ENCODE results near the gene MLF1.

MLF1 gene

GRCh38 chr3:158590223-158590622, 19.2 kb downstream of the MLF1 start:
- Histone ChIP-seq H3K4me3 (ENCODE audit: low read depth, low read length) (no peak overlapping the region), H3K27ac (ENCODE audit: extremely low read depth, low read depth, low read length) (no peak overlapping the region), H3K36me3 (ENCODE audit: control insufficient read depth in 2 of 2, insufficient read depth in 1 of 2, low read length in 2 of 2) (no peaks in the 10 kb centered on the region), H3K9me3 (ENCODE audit: control insufficient read depth, insufficient read depth, low read depth, low read length) (no peaks in the 10 kb centered on the region), H3K4me1 (ENCODE audit: control insufficient read depth, insufficient read depth, low read length) (no peaks in the 10 kb centered on the region)
- CTCF ChIA-PET = interaction anchor here (1.3 kb wide), 1 partner anchor 51 kb away, joined by 5 read pairs; no protein-coding TSS in a partner anchor
- POLR2A ChIA-PET = interaction anchor here (0.6 kb wide), 1 partner anchor 9 kb away, joined by 3 read pairs; no protein-coding TSS in a partner anchor
- TF ChIP-seq SALL2 (tag by site-specific recombination; IDR thresholded peaks at IDR 0.05; ENCODE audit: borderline replicate concordance) = no peak
- TF ChIP-seq ZNF664 (tag by site-specific recombination; IDR thresholded peaks at IDR 0.05) = no peak
- TF ChIP-seq KLF16 (tag by site-specific recombination; IDR thresholded peaks at IDR 0.05) = no peak
- TF ChIP-seq WT1 (tag by site-specific recombination; IDR thresholded peaks at IDR 0.05) = no peak
- no peak for TF ChIP-seq ZNF274 (IDR thresholded peaks at IDR 0.05; ENCODE audit: low read length)
- TF ChIP-seq ZNF274 (tag by site-specific recombination; IDR thresholded peaks at IDR 0.05; ENCODE audit: borderline replicate concordance) = no peak
- no peak for TF ChIP-seq BCL11B (tag by site-specific recombination; IDR thresholded peaks at IDR 0.05; ENCODE audit: low read depth)
- no peak for TF ChIP-seq ZNF701 (tag by site-specific recombination; IDR thresholded peaks at IDR 0.05)
- no peak for TF ChIP-seq GLI2 (tag by site-specific recombination; IDR thresholded peaks at IDR 0.05; ENCODE audit: borderline replicate concordance, low read depth)
- no peak for TF ChIP-seq ZNF394 (tag by site-specific recombination; IDR thresholded peaks at IDR 0.05; ENCODE audit: borderline replicate concordance)
- TF ChIP-seq ZNF792 (tag by site-specific recombination; IDR thresholded peaks at IDR 0.05) = no peak
- TF ChIP-seq ZNF660 (tag by site-specific recombination; IDR thresholded peaks at IDR 0.05) = no peak
- no peak for TF ChIP-seq ZNF248 (tag by site-specific recombination; IDR thresholded peaks at IDR 0.05)
- TF ChIP-seq ZNF221 (tag by site-specific recombination; IDR thresholded peaks at IDR 0.05; ENCODE audit: borderline replicate concordance) = no peak
- TF ChIP-seq SP3 (tag by site-specific recombination; IDR thresholded peaks at IDR 0.05) = no peak
- no peak for TF ChIP-seq ZNF175 (tag by site-specific recombination; IDR thresholded peaks at IDR 0.05)
- no peak for TF ChIP-seq TRIM28 (IDR thresholded peaks at IDR 0.05; ENCODE audit: borderline replicate concordance, low read length)
- TF ChIP-seq ZNF138 (tag by site-specific recombination; IDR thresholded peaks at IDR 0.05; ENCODE audit: borderline replicate concordance) = no peak

GRCh38 chr3:158600787-158601186, 29.8 kb downstream of the MLF1 start:
- peaks cover 0 to 13% of the 10 kb centered on the region in 2 experiments; a peak in 1 of 3 replicates for H3K36me3 ChIP-seq (ENCODE audit: control insufficient read depth in 2 of 2, insufficient read depth in 1 of 2, low read length in 2 of 2)
- POLR2A ChIA-PET = no interaction called here
- H3K4me3 ChIP-seq (ENCODE audit: low read depth, low read length) = no peak overlapping the region
- H3K9me3 ChIP-seq (ENCODE audit: control insufficient read depth, insufficient read depth, low read depth, low read length) = no peaks in the 10 kb centered on the region
- H3K27ac ChIP-seq (ENCODE audit: extremely low read depth, low read depth, low read length) = no peak overlapping the region
- H3K4me1 ChIP-seq (ENCODE audit: control insufficient read depth, insufficient read depth, low read length) = no peaks in the 10 kb centered on the region
- CTCF ChIA-PET = interaction anchor here (0.7 kb wide), 1 partner anchor 42 kb away, joined by 3 read pairs; no protein-coding TSS in a partner anchor
- TF ChIP-seq ZNF341 (tag by site-specific recombination; IDR thresholded peaks at IDR 0.05; ENCODE audit: low read depth) (no peak), ZNF501 (tag by site-specific recombination; IDR thresholded peaks at IDR 0.05) (no peak), ZBTB6 (tag by site-specific recombination; IDR thresholded peaks at IDR 0.05) (no peak), ZNF530 (tag by site-specific recombination; IDR thresholded peaks at IDR 0.05; ENCODE audit: low read depth) (no peak), PBX3 (CRISPR knock-in tag; IDR thresholded peaks at IDR 0.05) (no peak)
- TF ChIP-seq, protein P1, sequence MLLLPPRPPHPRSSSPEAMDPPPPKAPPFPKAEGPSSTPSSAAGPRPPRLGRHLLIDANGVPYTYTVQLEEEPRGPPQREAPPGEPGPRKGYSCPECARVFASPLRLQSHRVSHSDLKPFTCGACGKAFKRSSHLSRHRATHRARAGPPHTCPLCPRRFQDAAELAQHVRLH (tag by site-specific recombination; IDR thresholded peaks at IDR 0.05) = no peak
- TF ChIP-seq, protein P2, sequence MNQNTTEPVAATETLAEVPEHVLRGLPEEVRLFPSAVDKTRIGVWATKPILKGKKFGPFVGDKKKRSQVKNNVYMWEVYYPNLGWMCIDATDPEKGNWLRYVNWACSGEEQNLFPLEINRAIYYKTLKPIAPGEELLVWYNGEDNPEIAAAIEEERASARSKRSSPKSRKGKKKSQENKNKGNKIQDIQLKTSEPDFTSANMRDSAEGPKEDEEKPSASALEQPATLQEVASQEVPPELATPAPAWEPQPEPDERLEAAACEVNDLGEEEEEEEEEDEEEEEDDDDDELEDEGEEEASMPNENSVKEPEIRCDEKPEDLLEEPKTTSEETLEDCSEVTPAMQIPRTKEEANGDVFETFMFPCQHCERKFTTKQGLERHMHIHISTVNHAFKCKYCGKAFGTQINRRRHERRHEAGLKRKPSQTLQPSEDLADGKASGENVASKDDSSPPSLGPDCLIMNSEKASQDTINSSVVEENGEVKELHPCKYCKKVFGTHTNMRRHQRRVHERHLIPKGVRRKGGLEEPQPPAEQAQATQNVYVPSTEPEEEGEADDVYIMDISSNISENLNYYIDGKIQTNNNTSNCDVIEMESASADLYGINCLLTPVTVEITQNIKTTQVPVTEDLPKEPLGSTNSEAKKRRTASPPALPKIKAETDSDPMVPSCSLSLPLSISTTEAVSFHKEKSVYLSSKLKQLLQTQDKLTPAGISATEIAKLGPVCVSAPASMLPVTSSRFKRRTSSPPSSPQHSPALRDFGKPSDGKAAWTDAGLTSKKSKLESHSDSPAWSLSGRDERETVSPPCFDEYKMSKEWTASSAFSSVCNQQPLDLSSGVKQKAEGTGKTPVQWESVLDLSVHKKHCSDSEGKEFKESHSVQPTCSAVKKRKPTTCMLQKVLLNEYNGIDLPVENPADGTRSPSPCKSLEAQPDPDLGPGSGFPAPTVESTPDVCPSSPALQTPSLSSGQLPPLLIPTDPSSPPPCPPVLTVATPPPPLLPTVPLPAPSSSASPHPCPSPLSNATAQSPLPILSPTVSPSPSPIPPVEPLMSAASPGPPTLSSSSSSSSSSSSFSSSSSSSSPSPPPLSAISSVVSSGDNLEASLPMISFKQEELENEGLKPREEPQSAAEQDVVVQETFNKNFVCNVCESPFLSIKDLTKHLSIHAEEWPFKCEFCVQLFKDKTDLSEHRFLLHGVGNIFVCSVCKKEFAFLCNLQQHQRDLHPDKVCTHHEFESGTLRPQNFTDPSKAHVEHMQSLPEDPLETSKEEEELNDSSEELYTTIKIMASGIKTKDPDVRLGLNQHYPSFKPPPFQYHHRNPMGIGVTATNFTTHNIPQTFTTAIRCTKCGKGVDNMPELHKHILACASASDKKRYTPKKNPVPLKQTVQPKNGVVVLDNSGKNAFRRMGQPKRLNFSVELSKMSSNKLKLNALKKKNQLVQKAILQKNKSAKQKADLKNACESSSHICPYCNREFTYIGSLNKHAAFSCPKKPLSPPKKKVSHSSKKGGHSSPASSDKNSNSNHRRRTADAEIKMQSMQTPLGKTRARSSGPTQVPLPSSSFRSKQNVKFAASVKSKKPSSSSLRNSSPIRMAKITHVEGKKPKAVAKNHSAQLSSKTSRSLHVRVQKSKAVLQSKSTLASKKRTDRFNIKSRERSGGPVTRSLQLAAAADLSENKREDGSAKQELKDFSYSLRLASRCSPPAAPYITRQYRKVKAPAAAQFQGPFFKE (tag by site-specific recombination; IDR thresholded peaks at IDR 0.05; ENCODE audit: borderline replicate concordance) = no peak
- TF ChIP-seq, protein P3, sequence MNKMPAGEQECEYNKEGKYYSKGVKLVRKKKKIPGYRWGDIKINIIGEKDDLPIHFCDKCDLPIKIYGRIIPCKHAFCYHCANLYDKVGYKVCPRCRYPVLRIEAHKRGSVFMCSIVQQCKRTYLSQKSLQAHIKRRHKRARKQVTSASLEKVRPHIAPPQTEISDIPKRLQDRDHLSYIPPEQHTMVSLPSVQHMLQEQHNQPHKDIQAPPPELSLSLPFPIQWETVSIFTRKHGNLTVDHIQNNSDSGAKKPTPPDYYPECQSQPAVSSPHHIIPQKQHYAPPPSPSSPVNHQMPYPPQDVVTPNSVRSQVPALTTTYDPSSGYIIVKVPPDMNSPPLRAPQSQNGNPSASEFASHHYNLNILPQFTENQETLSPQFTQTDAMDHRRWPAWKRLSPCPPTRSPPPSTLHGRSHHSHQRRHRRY (tag by site-specific recombination; IDR thresholded peaks at IDR 0.05) = no peak

All from HEK293 (cell line).